ENCODE measurements around the gene PRSS33. TPM values are rescaled to one million over a fixed set of nuclear protein-coding genes. Genes with fewer than 3 reads are reported as not detected.

The PRSS33 gene
- total RNA-seq, 1 experiment from 2014 or later, result not detected

DNA sequence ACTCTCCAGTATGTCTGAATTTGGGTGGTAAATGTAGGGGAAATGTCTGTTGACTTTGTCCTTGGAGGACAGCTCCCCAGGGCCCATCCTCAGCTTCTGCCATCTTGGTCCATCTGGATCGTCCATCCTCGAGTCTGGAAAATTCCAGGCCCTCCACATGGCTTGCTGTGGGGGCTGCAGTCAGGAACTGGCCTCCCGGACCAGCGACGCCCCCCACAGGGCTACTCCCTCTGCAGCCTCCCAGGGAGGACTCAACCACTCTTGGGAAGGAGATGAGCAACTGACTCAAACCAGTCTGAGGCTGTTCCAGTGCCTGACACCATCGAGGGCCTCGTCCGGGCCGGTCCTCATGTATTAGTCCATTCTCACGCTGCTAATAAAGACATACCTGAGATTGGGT, 37.3 kb upstream of the PRSS33 start:
- ChIA-PET CTCF (no interaction called here), POLR2A (ENCODE audit: low non-redundant PET) (interaction anchor here (0.6 kb wide), 1 partner anchor 15 kb away, joined by 3 read pairs; no protein-coding TSS in a partner anchor)
- Histone ChIP-seq H3K27me3 (replicated peaks; ENCODE audit: insufficient read depth, low read depth, low read length, poor library complexity) (no peaks in the 10 kb centered on the region), H3K36me3 (ENCODE audit: insufficient read depth, low read length, poor library complexity, severe bottlenecking) (no peaks in the 10 kb centered on the region), H3K9me3 (ENCODE audit: low read depth, low read length, poor library complexity, severe bottlenecking) (no peaks in the 10 kb centered on the region), H3K4me3 (ENCODE audit: low read depth, low read length, poor library complexity, severe bottlenecking) (no peak overlapping the region), H3K4me1 (ENCODE audit: insufficient read depth, low read length, poor library complexity, severe bottlenecking) (no peaks in the 10 kb centered on the region), H3K27ac (ENCODE audit: low read depth, low read length, poor library complexity, severe bottlenecking) (no peak overlapping the region)
- TF ChIP-seq EZH2 (IDR thresholded peaks at IDR 0.05; ENCODE audit: borderline replicate concordance, low read depth, low read length, poor library complexity, severe bottlenecking), result no peak
- no peak for TF ChIP-seq CTCF (conservative IDR thresholded peaks at IDR 0.05; ENCODE audit: low read depth, low read length)
- no TSS peak for BruUV-seq (replicated peaks)
- no peak for DNase-seq (ENCODE audit: low spot score)
- intact Hi-C loops (cut with micrococcal nuclease; ENCODE audit: unreplicated experiment), result no loop called here

DNA sequence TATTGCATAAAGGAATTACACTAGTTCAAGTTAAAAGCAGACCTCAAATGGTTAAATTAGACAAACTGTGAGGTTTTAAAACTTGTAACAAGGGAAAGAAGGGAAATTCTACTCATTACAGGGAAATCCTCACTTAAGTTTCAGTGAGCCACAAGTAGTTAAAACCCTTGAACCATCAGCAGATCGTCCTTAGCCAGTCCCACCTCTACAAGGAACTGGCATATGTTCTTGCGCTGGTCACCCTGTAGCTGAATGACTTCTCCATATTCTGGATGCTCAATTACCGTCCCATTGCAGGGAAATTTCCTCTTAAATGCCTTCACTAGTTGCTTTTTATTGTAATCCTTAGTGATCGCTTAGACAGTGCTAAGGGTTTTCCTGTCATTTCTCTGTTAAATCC, 35.1 kb upstream of the PRSS33 start:
- Histone ChIP-seq H3K27me3 (replicated peaks; ENCODE audit: insufficient read depth, low read depth, low read length, poor library complexity) (no peaks in the 10 kb centered on the region), H3K4me1 (ENCODE audit: insufficient read depth, low read length, poor library complexity, severe bottlenecking) (no peaks in the 10 kb centered on the region), H3K36me3 (ENCODE audit: insufficient read depth, low read length, poor library complexity, severe bottlenecking) (no peaks in the 10 kb centered on the region), H3K4me3 (ENCODE audit: low read depth, low read length, poor library complexity, severe bottlenecking) (no peak overlapping the region), H3K9me3 (ENCODE audit: low read depth, low read length, poor library complexity, severe bottlenecking) (no peaks in the 10 kb centered on the region), H3K27ac (ENCODE audit: low read depth, low read length, poor library complexity, severe bottlenecking) (no peak overlapping the region)
- ChIA-PET CTCF (interaction anchor here (1.0 kb wide), 1 partner anchor 16 kb away, joined by 6 read pairs; no protein-coding TSS in a partner anchor), POLR2A (ENCODE audit: low non-redundant PET) (no interaction called here)
- intact Hi-C loops (cut with micrococcal nuclease; ENCODE audit: unreplicated experiment), result no loop called here
- TF ChIP-seq EZH2 (IDR thresholded peaks at IDR 0.05; ENCODE audit: borderline replicate concordance, low read depth, low read length, poor library complexity, severe bottlenecking) (no peak), CTCF (conservative IDR thresholded peaks at IDR 0.05; ENCODE audit: low read depth, low read length) (no peak)
- BruUV-seq (replicated peaks), result no TSS peak
- DNase-seq (ENCODE audit: low spot score), result no peak

- Histone ChIP-seq H3K4me3 (ENCODE audit: low read depth, low read length, poor library complexity, severe bottlenecking) (no peak overlapping the region), H3K27me3 (replicated peaks; ENCODE audit: insufficient read depth, low read depth, low read length, poor library complexity) (no peaks in the 10 kb centered on the region), H3K36me3 (ENCODE audit: insufficient read depth, low read length, poor library complexity, severe bottlenecking) (no peaks in the 10 kb centered on the region), H3K4me1 (ENCODE audit: insufficient read depth, low read length, poor library complexity, severe bottlenecking) (no peaks in the 10 kb centered on the region), H3K27ac (ENCODE audit: low read depth, low read length, poor library complexity, severe bottlenecking) (no peak overlapping the region), H3K9me3 (ENCODE audit: low read depth, low read length, poor library complexity, severe bottlenecking) (no peaks in the 10 kb centered on the region)
- CTCF ChIA-PET, result no interaction called here
- intact Hi-C loops (cut with micrococcal nuclease; ENCODE audit: unreplicated experiment), result no loop called here
- TF ChIP-seq CTCF (conservative IDR thresholded peaks at IDR 0.05; ENCODE audit: low read depth, low read length) (no peak), EZH2 (IDR thresholded peaks at IDR 0.05; ENCODE audit: borderline replicate concordance, low read depth, low read length, poor library complexity, severe bottlenecking) (no peak)
- DNase-seq (ENCODE audit: low spot score), result no peak
- BruUV-seq (replicated peaks), result no TSS peak
- POLR2A ChIA-PET (ENCODE audit: low non-redundant PET), result no interaction called here
Observed at GRCh38 chr16:2822158-2822495, 34.8 kb upstream of the PRSS33 start.
